ENCODE data around the gene PELI3. TPM values are rescaled to one million over a fixed set of nuclear protein-coding genes. Genes with fewer than 3 reads are reported as not detected.

Gene PELI3
- polyA plus RNA-seq, 1 donor from 2014 or later = 13.3 TPM

DNA sequence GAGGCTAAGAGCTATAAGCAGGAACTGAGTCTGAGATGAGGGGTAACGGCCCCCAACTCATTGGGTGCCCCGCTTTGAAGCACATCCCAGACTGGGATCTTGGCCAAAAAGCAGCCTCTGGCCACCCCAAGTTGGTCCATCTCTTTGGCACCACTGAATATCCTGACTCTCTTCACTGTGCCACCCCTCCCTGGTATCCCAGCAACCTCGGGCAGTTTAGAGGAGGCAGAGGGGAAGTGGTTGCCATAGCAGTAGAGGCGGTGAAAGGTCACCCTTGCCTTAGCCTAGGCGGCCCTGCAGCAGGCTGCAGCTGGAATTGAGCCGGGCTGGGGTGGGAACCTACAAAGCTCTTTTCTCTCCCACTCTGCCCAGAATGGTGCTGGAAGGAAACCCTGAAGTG is 1.1 kb downstream of the PELI3 start:
- peak overlapping the region; percentile 99 for H3K4me2 ChIP-seq (ENCODE audit: low read length)
- no peaks in the 10 kb centered on the region for H3K9me3 ChIP-seq (ENCODE audit: low read length)
- peak overlapping the region; percentile 58 for H3K27ac ChIP-seq (ENCODE audit: low read length)
- peak overlapping the region; percentile 96 for H3K4me3 ChIP-seq (ENCODE audit: low read length)
- H3K27me3 ChIP-seq (ENCODE audit: insufficient read depth, low read depth, low read length) = no peaks in the 10 kb centered on the region
- H3K36me3 ChIP-seq (ENCODE audit: insufficient read depth, low read length) = no peaks in the 10 kb centered on the region
- H3K9ac ChIP-seq (ENCODE audit: low read length) = peak overlapping the region; percentile 91
- no peaks in the 10 kb centered on the region for H3K9me2 ChIP-seq (ENCODE audit: insufficient read depth, low read length)
- H2AFZ ChIP-seq (ENCODE audit: low read depth, low read length) = peak overlapping the region; percentile 40
- TF ChIP-seq, protein P1, sequence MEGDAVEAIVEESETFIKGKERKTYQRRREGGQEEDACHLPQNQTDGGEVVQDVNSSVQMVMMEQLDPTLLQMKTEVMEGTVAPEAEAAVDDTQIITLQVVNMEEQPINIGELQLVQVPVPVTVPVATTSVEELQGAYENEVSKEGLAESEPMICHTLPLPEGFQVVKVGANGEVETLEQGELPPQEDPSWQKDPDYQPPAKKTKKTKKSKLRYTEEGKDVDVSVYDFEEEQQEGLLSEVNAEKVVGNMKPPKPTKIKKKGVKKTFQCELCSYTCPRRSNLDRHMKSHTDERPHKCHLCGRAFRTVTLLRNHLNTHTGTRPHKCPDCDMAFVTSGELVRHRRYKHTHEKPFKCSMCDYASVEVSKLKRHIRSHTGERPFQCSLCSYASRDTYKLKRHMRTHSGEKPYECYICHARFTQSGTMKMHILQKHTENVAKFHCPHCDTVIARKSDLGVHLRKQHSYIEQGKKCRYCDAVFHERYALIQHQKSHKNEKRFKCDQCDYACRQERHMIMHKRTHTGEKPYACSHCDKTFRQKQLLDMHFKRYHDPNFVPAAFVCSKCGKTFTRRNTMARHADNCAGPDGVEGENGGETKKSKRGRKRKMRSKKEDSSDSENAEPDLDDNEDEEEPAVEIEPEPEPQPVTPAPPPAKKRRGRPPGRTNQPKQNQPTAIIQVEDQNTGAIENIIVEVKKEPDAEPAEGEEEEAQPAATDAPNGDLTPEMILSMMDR (IDR thresholded peaks at IDR 0.05; ENCODE audit: poor library complexity, severe bottlenecking) = no peak
- TF ChIP-seq SMC3 (conservative IDR thresholded peaks at IDR 0.05; ENCODE audit: poor library complexity) = no peak
- no peak for TF ChIP-seq RAD21 (conservative IDR thresholded peaks at IDR 0.05)
- no peak for TF ChIP-seq TAF1 (IDR thresholded peaks at IDR 0.05; ENCODE audit: low read depth)
- TF ChIP-seq, protein P2, sequence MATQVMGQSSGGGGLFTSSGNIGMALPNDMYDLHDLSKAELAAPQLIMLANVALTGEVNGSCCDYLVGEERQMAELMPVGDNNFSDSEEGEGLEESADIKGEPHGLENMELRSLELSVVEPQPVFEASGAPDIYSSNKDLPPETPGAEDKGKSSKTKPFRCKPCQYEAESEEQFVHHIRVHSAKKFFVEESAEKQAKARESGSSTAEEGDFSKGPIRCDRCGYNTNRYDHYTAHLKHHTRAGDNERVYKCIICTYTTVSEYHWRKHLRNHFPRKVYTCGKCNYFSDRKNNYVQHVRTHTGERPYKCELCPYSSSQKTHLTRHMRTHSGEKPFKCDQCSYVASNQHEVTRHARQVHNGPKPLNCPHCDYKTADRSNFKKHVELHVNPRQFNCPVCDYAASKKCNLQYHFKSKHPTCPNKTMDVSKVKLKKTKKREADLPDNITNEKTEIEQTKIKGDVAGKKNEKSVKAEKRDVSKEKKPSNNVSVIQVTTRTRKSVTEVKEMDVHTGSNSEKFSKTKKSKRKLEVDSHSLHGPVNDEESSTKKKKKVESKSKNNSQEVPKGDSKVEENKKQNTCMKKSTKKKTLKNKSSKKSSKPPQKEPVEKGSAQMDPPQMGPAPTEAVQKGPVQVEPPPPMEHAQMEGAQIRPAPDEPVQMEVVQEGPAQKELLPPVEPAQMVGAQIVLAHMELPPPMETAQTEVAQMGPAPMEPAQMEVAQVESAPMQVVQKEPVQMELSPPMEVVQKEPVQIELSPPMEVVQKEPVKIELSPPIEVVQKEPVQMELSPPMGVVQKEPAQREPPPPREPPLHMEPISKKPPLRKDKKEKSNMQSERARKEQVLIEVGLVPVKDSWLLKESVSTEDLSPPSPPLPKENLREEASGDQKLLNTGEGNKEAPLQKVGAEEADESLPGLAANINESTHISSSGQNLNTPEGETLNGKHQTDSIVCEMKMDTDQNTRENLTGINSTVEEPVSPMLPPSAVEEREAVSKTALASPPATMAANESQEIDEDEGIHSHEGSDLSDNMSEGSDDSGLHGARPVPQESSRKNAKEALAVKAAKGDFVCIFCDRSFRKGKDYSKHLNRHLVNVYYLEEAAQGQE (IDR thresholded peaks at IDR 0.05; ENCODE audit: borderline replicate concordance) = no peak
- TF ChIP-seq POLR2AphosphoS5 (IDR thresholded peaks at IDR 0.05) = no peak
- TF ChIP-seq MXI1 (conservative IDR thresholded peaks at IDR 0.05; ENCODE audit: poor library complexity, severe bottlenecking) = no peak
- TF ChIP-seq EP300 (conservative IDR thresholded peaks at IDR 0.05; ENCODE audit: poor library complexity, severe bottlenecking) = no peak
- no peak for TF ChIP-seq EZH2 (IDR thresholded peaks at IDR 0.05; ENCODE audit: borderline replicate concordance, insufficient read depth, low read length, poor library complexity, severe bottlenecking)
- H3K79me2 ChIP-seq (replicated peaks; ENCODE audit: insufficient read depth, low read length) = no peaks in the 10 kb centered on the region
- H3F3A ChIP-seq (ENCODE audit: insufficient read depth, low read length, poor library complexity, severe bottlenecking) = no peaks in the 10 kb centered on the region
- H4K20me1 ChIP-seq (ENCODE audit: insufficient read depth) = no peaks in the 10 kb centered on the region

DNA sequence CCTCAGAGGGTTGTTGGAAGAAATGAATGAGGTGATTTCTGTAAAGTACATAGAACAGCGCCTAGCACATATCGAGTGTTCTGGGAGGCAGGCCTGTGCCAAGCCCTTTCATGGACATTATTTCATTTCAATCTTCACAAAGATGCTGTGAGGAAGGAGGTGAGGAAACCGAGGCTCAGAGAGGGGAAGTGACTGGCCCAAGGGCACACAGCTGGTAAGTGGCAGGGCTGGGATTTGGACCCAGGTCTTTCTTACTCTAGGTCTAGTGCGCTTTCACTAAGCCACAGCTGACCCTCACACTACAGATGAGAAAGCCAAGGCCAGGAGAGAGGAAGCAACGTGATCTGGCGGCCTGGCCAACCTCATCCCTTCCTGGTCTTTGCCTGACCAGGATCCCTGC is 2.0 kb downstream of the PELI3 start:
- H4K20me1 ChIP-seq (ENCODE audit: insufficient read depth) = no peaks in the 10 kb centered on the region
- H3K9me3 ChIP-seq (ENCODE audit: low read length) = no peaks in the 10 kb centered on the region
- H3K27ac ChIP-seq (ENCODE audit: low read length) = no peak overlapping the region
- H3K9me2 ChIP-seq (ENCODE audit: insufficient read depth, low read length) = no peaks in the 10 kb centered on the region
- no peaks in the 10 kb centered on the region for H3K36me3 ChIP-seq (ENCODE audit: insufficient read depth, low read length)
- no peak for TF ChIP-seq EZH2 (IDR thresholded peaks at IDR 0.05; ENCODE audit: borderline replicate concordance, insufficient read depth, low read length, poor library complexity, severe bottlenecking)
- TF ChIP-seq, protein P2 (IDR thresholded peaks at IDR 0.05; ENCODE audit: borderline replicate concordance) = no peak
- no peak for TF ChIP-seq EP300 (conservative IDR thresholded peaks at IDR 0.05; ENCODE audit: poor library complexity, severe bottlenecking)
- TF ChIP-seq SMC3 (conservative IDR thresholded peaks at IDR 0.05; ENCODE audit: poor library complexity) = no peak
- no peak for TF ChIP-seq TAF1 (IDR thresholded peaks at IDR 0.05; ENCODE audit: low read depth)
- TF ChIP-seq, protein P1 (IDR thresholded peaks at IDR 0.05; ENCODE audit: poor library complexity, severe bottlenecking) = no peak
- TF ChIP-seq RAD21 (conservative IDR thresholded peaks at IDR 0.05) = no peak
- no peak for TF ChIP-seq MXI1 (conservative IDR thresholded peaks at IDR 0.05; ENCODE audit: poor library complexity, severe bottlenecking)
- no peak for TF ChIP-seq POLR2AphosphoS5 (IDR thresholded peaks at IDR 0.05)
- H3K4me3 ChIP-seq (ENCODE audit: low read length) = peak overlapping the region; percentile 96
- H3K4me2 ChIP-seq (ENCODE audit: low read length) = peak overlapping the region; percentile 99
- H3K79me2 ChIP-seq (replicated peaks; ENCODE audit: insufficient read depth, low read length) = no peaks in the 10 kb centered on the region
- H3K9ac ChIP-seq (ENCODE audit: low read length) = peak overlapping the region; percentile 91
- no peaks in the 10 kb centered on the region for H3F3A ChIP-seq (ENCODE audit: insufficient read depth, low read length, poor library complexity, severe bottlenecking)
- no peak overlapping the region for H2AFZ ChIP-seq (ENCODE audit: low read depth, low read length)
- no peaks in the 10 kb centered on the region for H3K27me3 ChIP-seq (ENCODE audit: insufficient read depth, low read depth, low read length)
